Measurements from ENCODE around the gene WDFY4. TPM values are rescaled to one million over a fixed set of nuclear protein-coding genes. Genes with fewer than 3 reads are reported as not detected.

Gene WDFY4
- polyA plus RNA-seq, 4 donors = under 0.01 to 3.2 (median 0.88) TPM

DNA sequence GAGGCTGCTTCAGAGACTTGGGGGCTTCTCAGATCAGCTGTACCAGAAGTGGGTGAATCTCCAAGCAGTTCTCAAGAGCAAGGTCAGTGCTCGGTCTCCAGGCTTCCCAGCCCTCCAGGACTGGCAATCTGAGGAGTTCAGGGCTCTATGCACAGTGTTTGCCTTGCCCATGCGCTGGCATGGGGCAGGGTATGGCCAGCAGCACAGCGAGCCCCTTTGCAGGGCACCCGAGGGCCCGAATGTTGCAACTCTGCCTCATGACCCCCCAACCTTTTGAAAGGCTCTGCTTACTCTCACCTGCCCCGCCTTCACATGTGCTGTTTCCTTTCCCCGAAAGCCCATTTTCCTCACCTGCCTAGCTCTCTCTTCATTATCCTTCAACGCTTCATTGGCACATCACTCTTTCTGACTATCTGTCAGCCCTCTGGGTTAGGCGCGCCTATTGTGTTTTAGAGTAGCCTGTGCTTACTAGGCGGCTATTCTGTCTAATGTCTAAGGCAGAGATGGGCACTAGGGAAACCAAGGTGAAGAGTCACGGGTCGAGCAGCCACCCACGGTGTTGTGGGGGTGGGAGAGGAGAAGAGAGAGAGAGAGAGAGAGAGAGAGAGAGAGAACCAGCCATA is 83.6 kb downstream of the WDFY4 start:
- DNase-seq = no peak
- no peaks in the 10 kb centered on the region for H3K27me3 ChIP-seq (ENCODE audit: control insufficient read depth in 3 of 3, insufficient read depth in 3 of 3, low read length in 3 of 3)
- H3K9me3 ChIP-seq (ENCODE audit: control insufficient read depth in 2 of 2, insufficient read depth in 1 of 2, low read depth in 1 of 2, low read length in 1 of 2) = no peaks in the 10 kb centered on the region
- H3K36me3 ChIP-seq (ENCODE audit: control insufficient read depth in 3 of 3, insufficient read depth in 2 of 3, low read depth in 1 of 3, low read length in 3 of 3) = no peaks in the 10 kb centered on the region
- no peak overlapping the region for H3K27ac ChIP-seq (ENCODE audit: low read depth in 1 of 3, low read length in 2 of 3)
- no peaks in the 10 kb centered on the region for H3K4me1 ChIP-seq (ENCODE audit: control insufficient read depth in 3 of 3, insufficient read depth in 2 of 3, low read depth in 1 of 3, low read length in 2 of 3)
- no peak for FAIRE-seq
- 78 to 87% (median 81%) methylated on average over 14 of the region's 14 CpGs for whole genome bisulfite sequencing, 3 donors
- no peak overlapping the region for H3K4me3 ChIP-seq (ENCODE audit: low read depth in 1 of 3, low read length in 3 of 3)

DNA sequence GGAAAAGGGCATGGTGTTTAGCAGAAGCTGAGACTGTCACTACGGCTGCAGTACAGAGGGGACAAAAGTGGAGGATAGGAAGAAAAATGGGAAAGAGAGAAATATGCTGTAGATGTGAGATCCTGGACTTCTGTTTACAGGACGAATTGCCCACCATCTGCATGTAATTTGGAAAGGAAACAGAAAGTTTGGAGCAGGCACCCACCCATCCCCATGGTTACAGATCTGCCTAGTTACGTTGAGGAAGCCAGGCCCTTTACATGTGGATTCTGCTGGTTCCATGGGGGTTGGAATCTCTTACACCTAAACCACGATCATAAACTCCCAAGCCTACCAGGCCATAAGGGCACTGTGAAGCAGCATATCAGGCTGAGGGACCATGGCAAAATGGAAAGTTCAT is 84.3 kb downstream of the WDFY4 start:
- H3K36me3 ChIP-seq (ENCODE audit: control insufficient read depth in 3 of 3, insufficient read depth in 2 of 3, low read depth in 1 of 3, low read length in 3 of 3) = no peaks in the 10 kb centered on the region
- H3K4me3 ChIP-seq (ENCODE audit: low read depth in 1 of 3, low read length in 3 of 3) = no peak overlapping the region
- DNase-seq (no peak), FAIRE-seq (no peak)
- H3K4me1 ChIP-seq (ENCODE audit: control insufficient read depth in 3 of 3, insufficient read depth in 2 of 3, low read depth in 1 of 3, low read length in 2 of 3) = no peaks in the 10 kb centered on the region
- no peak overlapping the region for H3K27ac ChIP-seq (ENCODE audit: low read depth in 1 of 3, low read length in 2 of 3)
- no peaks in the 10 kb centered on the region for H3K27me3 ChIP-seq (ENCODE audit: control insufficient read depth in 3 of 3, insufficient read depth in 3 of 3, low read length in 3 of 3)
- 73 to 78% (median 74%) methylated on average over 4 of the region's 4 CpGs for WGBS, 3 donors
- H3K9me3 ChIP-seq (ENCODE audit: control insufficient read depth in 2 of 2, insufficient read depth in 1 of 2, low read depth in 1 of 2, low read length in 1 of 2) = no peaks in the 10 kb centered on the region

DNA sequence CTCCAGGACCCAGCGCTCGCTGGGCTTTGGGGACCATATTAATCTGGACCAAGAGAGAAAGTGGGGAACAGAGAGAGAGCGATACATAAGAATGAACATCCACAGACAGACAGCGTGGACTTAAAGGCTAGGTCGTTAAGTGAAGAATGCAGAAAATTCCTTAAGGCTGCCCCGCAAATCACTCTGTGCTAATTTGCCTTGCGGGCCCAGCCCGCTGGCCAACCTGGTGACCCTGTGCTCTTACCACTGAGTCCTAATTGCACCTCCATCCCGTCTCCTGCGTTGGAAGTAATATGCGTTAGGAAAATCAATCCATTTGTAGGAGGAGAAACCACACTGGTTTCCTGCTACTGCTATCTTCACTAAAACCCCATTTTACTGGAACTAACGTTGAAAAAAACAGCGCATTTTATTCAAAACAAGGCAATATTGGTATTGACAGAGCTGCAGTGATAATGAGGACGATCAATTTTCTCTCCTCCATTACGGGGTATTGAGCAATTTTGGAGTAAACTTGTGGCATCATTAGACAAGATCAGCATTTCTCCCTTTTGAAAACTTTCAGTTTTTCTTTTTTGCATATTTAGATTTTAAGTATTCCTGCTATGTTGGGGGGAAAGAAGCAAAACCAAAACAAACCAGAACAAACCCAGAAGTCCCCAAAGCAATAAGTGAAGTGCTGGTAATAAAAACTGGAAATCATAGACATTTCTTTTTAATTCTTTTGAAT is 85.2 kb downstream of the WDFY4 start:
- no peak for FAIRE-seq
- no peaks in the 10 kb centered on the region for H3K9me3 ChIP-seq (ENCODE audit: control insufficient read depth in 2 of 2, insufficient read depth in 1 of 2, low read depth in 1 of 2, low read length in 1 of 2)
- H3K4me1 ChIP-seq (ENCODE audit: control insufficient read depth in 3 of 3, insufficient read depth in 2 of 3, low read depth in 1 of 3, low read length in 2 of 3) = no peaks in the 10 kb centered on the region
- no peaks in the 10 kb centered on the region for H3K36me3 ChIP-seq (ENCODE audit: control insufficient read depth in 3 of 3, insufficient read depth in 2 of 3, low read depth in 1 of 3, low read length in 3 of 3)
- 82 to 88% (median 84%) methylated on average over 15 of the region's 15 CpGs for WGBS, 3 donors
- DNase-seq = no peak
- H3K27ac ChIP-seq (ENCODE audit: low read depth in 1 of 3, low read length in 2 of 3) = no peak overlapping the region
- H3K27me3 ChIP-seq (ENCODE audit: control insufficient read depth in 3 of 3, insufficient read depth in 3 of 3, low read length in 3 of 3) = no peaks in the 10 kb centered on the region
- H3K4me3 ChIP-seq (ENCODE audit: low read depth in 1 of 3, low read length in 3 of 3) = no peak overlapping the region

DNA sequence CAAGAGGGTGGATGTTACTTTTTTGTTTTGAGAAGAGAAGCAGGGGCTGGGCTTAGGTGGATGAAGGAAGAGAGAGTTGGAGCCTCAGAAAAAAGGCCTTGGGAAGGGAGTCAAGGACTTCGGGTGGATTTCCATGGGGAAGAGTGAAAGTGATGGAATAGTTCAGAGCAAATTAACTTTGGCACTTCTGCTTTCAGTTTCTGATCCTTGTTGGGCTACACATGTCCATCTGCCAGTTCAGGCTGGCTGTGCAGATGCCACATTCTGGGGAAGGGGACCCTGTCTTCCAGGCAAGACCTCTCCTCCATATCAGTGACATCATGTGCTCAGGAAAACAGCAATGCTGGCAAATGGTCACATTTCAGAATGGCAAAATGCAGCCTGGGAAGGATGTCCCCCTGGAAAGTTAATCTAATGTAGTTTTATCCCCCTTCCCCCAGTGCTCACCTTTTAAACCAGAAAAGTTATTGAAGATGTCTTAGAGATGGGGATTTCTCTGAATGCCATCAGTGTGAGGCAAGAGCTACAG is 86.0 kb downstream of the WDFY4 start:
- DNase-seq (no peak), FAIRE-seq (no peak)
- Histone ChIP-seq H3K27ac (ENCODE audit: low read depth in 1 of 3, low read length in 2 of 3) (no peak overlapping the region), H3K4me3 (ENCODE audit: low read depth in 1 of 3, low read length in 3 of 3) (no peak overlapping the region), H3K4me1 (ENCODE audit: control insufficient read depth in 3 of 3, insufficient read depth in 2 of 3, low read depth in 1 of 3, low read length in 2 of 3) (no peaks in the 10 kb centered on the region), H3K9me3 (ENCODE audit: control insufficient read depth in 2 of 2, insufficient read depth in 1 of 2, low read depth in 1 of 2, low read length in 1 of 2) (no peaks in the 10 kb centered on the region), H3K36me3 (ENCODE audit: control insufficient read depth in 3 of 3, insufficient read depth in 2 of 3, low read depth in 1 of 3, low read length in 3 of 3) (no peaks in the 10 kb centered on the region), H3K27me3 (ENCODE audit: control insufficient read depth in 3 of 3, insufficient read depth in 3 of 3, low read length in 3 of 3) (no peaks in the 10 kb centered on the region)
- 16 to 26% (median 19%) methylated on average over 1 of the region's 1 CpG for WGBS, 3 donors

DNA sequence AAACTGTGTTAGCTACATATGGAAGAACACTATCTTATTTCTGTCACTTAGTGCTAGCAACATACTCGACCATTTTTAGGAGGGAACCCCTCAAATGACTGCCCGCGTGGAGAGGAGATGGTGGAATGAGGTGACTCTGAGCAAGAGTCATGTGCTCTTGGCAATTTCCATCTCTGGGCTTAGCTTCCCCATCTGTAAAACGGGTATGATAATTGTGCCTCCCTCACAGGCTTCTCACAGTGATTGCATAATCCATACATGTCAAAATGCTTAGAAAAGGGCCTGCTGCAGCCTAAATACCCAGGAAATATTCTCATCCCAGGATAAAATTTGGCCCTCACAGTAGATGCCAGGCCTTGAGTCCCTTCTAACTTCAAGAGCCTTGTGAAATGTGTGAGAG is 86.6 kb downstream of the WDFY4 start:
- H3K27ac ChIP-seq (ENCODE audit: low read depth in 1 of 3, low read length in 2 of 3) = no peak overlapping the region
- 77 to 87% (median 85%) methylated on average over 4 of the region's 4 CpGs for WGBS, 3 donors
- DNase-seq = no peak
- no peaks in the 10 kb centered on the region for H3K36me3 ChIP-seq (ENCODE audit: control insufficient read depth in 3 of 3, insufficient read depth in 2 of 3, low read depth in 1 of 3, low read length in 3 of 3)
- no peaks in the 10 kb centered on the region for H3K27me3 ChIP-seq (ENCODE audit: control insufficient read depth in 3 of 3, insufficient read depth in 3 of 3, low read length in 3 of 3)
- no peaks in the 10 kb centered on the region for H3K4me1 ChIP-seq (ENCODE audit: control insufficient read depth in 3 of 3, insufficient read depth in 2 of 3, low read depth in 1 of 3, low read length in 2 of 3)
- no peak for FAIRE-seq
- H3K4me3 ChIP-seq (ENCODE audit: low read depth in 1 of 3, low read length in 3 of 3) = no peak overlapping the region
- H3K9me3 ChIP-seq (ENCODE audit: control insufficient read depth in 2 of 2, insufficient read depth in 1 of 2, low read depth in 1 of 2, low read length in 1 of 2) = no peaks in the 10 kb centered on the region

DNA sequence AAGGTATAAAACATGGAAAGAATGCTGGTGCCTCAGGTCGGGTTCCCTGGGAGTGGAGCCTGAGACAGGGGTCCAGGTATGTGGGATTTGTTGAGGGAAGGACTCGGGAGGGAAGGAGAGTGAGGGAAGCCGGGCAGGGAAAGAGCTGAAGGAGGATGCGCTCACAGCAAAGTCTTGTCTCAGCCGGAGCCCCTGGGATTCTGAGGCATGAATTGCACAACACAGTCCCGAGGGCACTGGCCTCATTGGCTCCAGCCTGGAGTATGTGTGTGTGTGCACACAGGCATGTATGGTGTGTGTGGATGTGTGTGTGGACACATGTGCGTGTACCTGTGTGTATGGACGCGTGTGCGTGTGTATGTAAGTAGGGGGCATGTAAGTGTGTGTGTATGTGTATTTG is 87.4 kb downstream of the WDFY4 start:
- no peak overlapping the region for H3K27ac ChIP-seq (ENCODE audit: low read depth in 1 of 3, low read length in 2 of 3)
- WGBS, 3 donors = 83 to 89% (median 88%) methylated on average over 10 of the region's 10 CpGs
- FAIRE-seq (no peak), DNase-seq (no peak)
- no peaks in the 10 kb centered on the region for H3K9me3 ChIP-seq (ENCODE audit: control insufficient read depth in 2 of 2, insufficient read depth in 1 of 2, low read depth in 1 of 2, low read length in 1 of 2)
- H3K36me3 ChIP-seq (ENCODE audit: control insufficient read depth in 3 of 3, insufficient read depth in 2 of 3, low read depth in 1 of 3, low read length in 3 of 3) = no peaks in the 10 kb centered on the region
- no peak overlapping the region for H3K4me3 ChIP-seq (ENCODE audit: low read depth in 1 of 3, low read length in 3 of 3)
- no peaks in the 10 kb centered on the region for H3K4me1 ChIP-seq (ENCODE audit: control insufficient read depth in 3 of 3, insufficient read depth in 2 of 3, low read depth in 1 of 3, low read length in 2 of 3)
- H3K27me3 ChIP-seq (ENCODE audit: control insufficient read depth in 3 of 3, insufficient read depth in 3 of 3, low read length in 3 of 3) = no peaks in the 10 kb centered on the region

DNA sequence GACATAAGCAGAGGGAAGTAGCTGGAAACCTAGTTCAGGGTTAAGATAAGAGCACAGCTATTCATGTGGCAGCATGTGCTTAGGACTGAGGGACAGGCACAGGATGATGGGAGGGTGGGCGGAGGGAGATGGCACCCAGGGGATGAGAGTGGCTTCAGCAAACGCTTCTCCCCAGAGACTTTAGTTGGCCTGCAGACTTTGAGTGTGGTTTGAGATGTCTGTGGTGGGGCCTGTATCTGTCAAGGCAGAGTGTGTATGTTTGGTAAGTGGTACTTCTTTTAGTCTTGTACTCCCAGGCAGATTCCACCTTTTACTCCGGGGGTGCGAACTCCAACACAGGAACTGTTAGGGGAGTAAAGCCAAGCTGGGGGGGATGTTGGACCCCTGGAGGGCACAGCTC is 88.9 kb downstream of the WDFY4 start:
- no peaks in the 10 kb centered on the region for H3K36me3 ChIP-seq (ENCODE audit: control insufficient read depth in 3 of 3, insufficient read depth in 2 of 3, low read depth in 1 of 3, low read length in 3 of 3)
- no peak overlapping the region for H3K4me3 ChIP-seq (ENCODE audit: low read depth in 1 of 3, low read length in 3 of 3)
- DNase-seq = no peak
- H3K27ac ChIP-seq (ENCODE audit: low read depth in 1 of 3, low read length in 2 of 3) = no peak overlapping the region
- FAIRE-seq = no peak
- no peaks in the 10 kb centered on the region for H3K9me3 ChIP-seq (ENCODE audit: control insufficient read depth in 2 of 2, insufficient read depth in 1 of 2, low read depth in 1 of 2, low read length in 1 of 2)
- WGBS, 3 donors = 72 to 90% (median 89%) methylated on average over 4 of the region's 4 CpGs
- no peaks in the 10 kb centered on the region for H3K4me1 ChIP-seq (ENCODE audit: control insufficient read depth in 3 of 3, insufficient read depth in 2 of 3, low read depth in 1 of 3, low read length in 2 of 3)
- H3K27me3 ChIP-seq (ENCODE audit: control insufficient read depth in 3 of 3, insufficient read depth in 3 of 3, low read length in 3 of 3) = no peaks in the 10 kb centered on the region

DNA sequence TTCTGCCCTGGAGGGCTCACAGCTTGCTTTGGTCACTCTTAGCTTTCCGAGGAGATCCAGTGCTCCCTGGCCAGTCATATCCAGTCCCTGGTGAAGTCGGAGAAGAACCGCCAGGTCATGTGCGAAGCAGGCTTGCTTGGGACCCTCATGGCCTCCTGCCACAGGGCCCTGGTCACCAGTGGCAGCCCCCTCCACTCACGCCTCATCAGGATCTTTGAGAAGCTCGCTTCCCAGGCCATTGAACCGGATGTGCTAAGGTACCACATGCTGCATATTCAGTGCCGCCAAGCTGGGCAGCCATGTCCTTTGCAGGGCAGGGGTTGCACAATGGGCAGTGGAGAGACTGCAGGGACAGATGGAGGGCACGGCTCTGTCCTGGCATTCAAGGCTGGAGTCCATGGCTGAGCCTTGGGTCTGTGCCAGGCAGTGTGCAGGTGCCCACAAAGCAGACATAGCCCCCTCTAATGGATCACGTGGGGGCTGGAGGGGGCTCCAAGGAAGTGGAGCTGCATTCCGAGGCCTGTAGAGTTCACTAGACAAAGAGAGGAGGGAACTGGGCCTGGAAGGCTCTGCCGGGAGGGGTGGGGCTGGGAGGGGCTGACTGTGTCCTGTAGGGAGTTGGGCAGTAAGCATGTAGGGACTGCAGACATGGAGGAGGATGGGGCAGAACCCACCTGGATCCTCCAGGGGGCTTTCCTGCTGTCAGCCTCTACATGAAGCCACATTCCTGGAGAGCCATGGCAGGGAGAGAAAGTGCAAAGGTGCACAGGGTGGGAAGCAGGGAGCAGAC is 89.9 kb downstream of the WDFY4 start:
- H3K9me3 ChIP-seq (ENCODE audit: control insufficient read depth in 2 of 2, insufficient read depth in 1 of 2, low read depth in 1 of 2, low read length in 1 of 2) = no peaks in the 10 kb centered on the region
- no peak overlapping the region for H3K27ac ChIP-seq (ENCODE audit: low read depth in 1 of 3, low read length in 2 of 3)
- no peak for DNase-seq
- H3K4me1 ChIP-seq (ENCODE audit: control insufficient read depth in 3 of 3, insufficient read depth in 2 of 3, low read depth in 1 of 3, low read length in 2 of 3) = no peaks in the 10 kb centered on the region
- no peak overlapping the region for H3K4me3 ChIP-seq (ENCODE audit: low read depth in 1 of 3, low read length in 3 of 3)
- H3K36me3 ChIP-seq (ENCODE audit: control insufficient read depth in 3 of 3, insufficient read depth in 2 of 3, low read depth in 1 of 3, low read length in 3 of 3) = no peaks in the 10 kb centered on the region
- no peak for FAIRE-seq
- 75 to 87% (median 76%) methylated on average over 12 of the region's 12 CpGs for WGBS, 3 donors
- H3K27me3 ChIP-seq (ENCODE audit: control insufficient read depth in 3 of 3, insufficient read depth in 3 of 3, low read length in 3 of 3) = no peaks in the 10 kb centered on the region
